ENCODE measurements around the gene SUN2. TPM values are rescaled to one million over a fixed set of nuclear protein-coding genes. Genes with fewer than 3 reads are reported as not detected.

The SUN2 gene
- total and polyA plus RNA-seq, 4 donors: 58.6 to 220 (median 107) TPM

- Histone ChIP-seq H3K9me3 (ENCODE audit: control insufficient read depth in 4 of 4, insufficient read depth in 3 of 4, low read length in 3 of 4) (peaks cover 0 to 2% (median 0%) of the 10 kb centered on the region in 4 donors), H3K36me3 (ENCODE audit: control insufficient read depth in 4 of 4, insufficient read depth in 4 of 4, low read length in 4 of 4) (peaks cover 44 to 68% (median 50%) of the 10 kb centered on the region in 4 donors), H3K27me3 (ENCODE audit: control insufficient read depth in 3 of 3, insufficient read depth in 3 of 3, low read length in 2 of 3) (no peaks in the 10 kb centered on the region), H3K27ac (ENCODE audit: low read depth in 1 of 2, low read length in 1 of 2) (no peak overlapping the region), H3K4me1 (ENCODE audit: control insufficient read depth in 5 of 5, insufficient read depth in 5 of 5, low read length in 5 of 5) (peaks cover 0 to 3% (median 0%) of the 10 kb centered on the region in 5 donors), H3K9ac (ENCODE audit: insufficient read depth in 1 of 2, low read length in 2 of 2) (no peak overlapping the region), H3K4me3 (no peak overlapping the region)
- no peak for DNase-seq
- ATAC-seq (ENCODE audit: insufficient read depth, low FRiP score): no peak
- no peak for TF ChIP-seq CTCF (IDR thresholded peaks at IDR 0.05; ENCODE audit: control extremely low read depth, extremely low read depth)
- WGBS, 2 donors: 86 to 89% methylated on average over 14 of the region's 14 CpGs
Observed at GRCh38 chr22:38748487-38749136, 7.2 kb downstream of the SUN2 start.

GRCh38 chr22:38745676-38746460 is 9.9 kb downstream of the SUN2 start:
- Histone ChIP-seq H3K27ac (ENCODE audit: low read depth in 1 of 2, low read length in 1 of 2) (no peak overlapping the region), H3K4me3 (no peak overlapping the region), H3K27me3 (ENCODE audit: control insufficient read depth in 3 of 3, insufficient read depth in 3 of 3, low read length in 2 of 3) (no peaks in the 10 kb centered on the region), H3K9ac (ENCODE audit: insufficient read depth in 1 of 2, low read length in 2 of 2) (no peak overlapping the region), H3K9me3 (ENCODE audit: control insufficient read depth in 4 of 4, insufficient read depth in 3 of 4, low read length in 3 of 4) (no peaks in the 10 kb centered on the region), H3K36me3 (ENCODE audit: control insufficient read depth in 4 of 4, insufficient read depth in 4 of 4, low read length in 4 of 4) (peaks cover 42 to 70% (median 53%) of the 10 kb centered on the region in 4 donors), H3K4me1 (ENCODE audit: control insufficient read depth in 5 of 5, insufficient read depth in 5 of 5, low read length in 5 of 5) (no peaks in the 10 kb centered on the region)
- ATAC-seq (ENCODE audit: insufficient read depth, low FRiP score): no peak
- DNase-seq: no peak
- TF ChIP-seq CTCF (IDR thresholded peaks at IDR 0.05; ENCODE audit: control extremely low read depth, extremely low read depth): no peak
- 94% methylated on average over 14 of the region's 14 CpGs for WGBS, 2 donors

GRCh38 chr22:38744981-38745380 is 10.8 kb downstream of the SUN2 start:
- Histone ChIP-seq H3K4me3 (no peak overlapping the region), H3K27ac (ENCODE audit: low read depth in 1 of 2, low read length in 1 of 2) (no peak overlapping the region), H3K36me3 (ENCODE audit: control insufficient read depth in 4 of 4, insufficient read depth in 4 of 4, low read length in 4 of 4) (peaks cover 38 to 70% (median 52%) of the 10 kb centered on the region in 4 donors), H3K27me3 (ENCODE audit: control insufficient read depth in 3 of 3, insufficient read depth in 3 of 3, low read length in 2 of 3) (no peaks in the 10 kb centered on the region), H3K4me1 (ENCODE audit: control insufficient read depth in 5 of 5, insufficient read depth in 5 of 5, low read length in 5 of 5) (no peaks in the 10 kb centered on the region), H3K9ac (ENCODE audit: insufficient read depth in 1 of 2, low read length in 2 of 2) (no peak overlapping the region), H3K9me3 (ENCODE audit: control insufficient read depth in 4 of 4, insufficient read depth in 3 of 4, low read length in 3 of 4) (no peaks in the 10 kb centered on the region)
- ATAC-seq (ENCODE audit: insufficient read depth, low FRiP score) (no peak), DNase-seq (no peak)
- TF ChIP-seq CTCF (IDR thresholded peaks at IDR 0.05; ENCODE audit: control extremely low read depth, extremely low read depth): no peak
- 88 to 90% methylated on average over 6 of the region's 6 CpGs for WGBS, 2 donors
